HepG2 (cell line): ENCODE measurements around the gene TSEN34. TPM values are rescaled to one million over a fixed set of nuclear protein-coding genes. Genes with fewer than 3 reads are reported as not detected.

Source experiments
- ATAC-seq: fragments of 200-7000 bp; cut with Tn5 transposase; 3 replicates; pipeline ENCODE4 v1.9.1; 2020; ENCODE audit warnings: mild to moderate bottlenecking, moderate library complexity
- BruUV-seq: library from RNA; stranded (reverse); fragments of 400-500 nt; replicated peaks from 2 replicates; lab custom pipeline; 2021; lab: Mats Ljungman, UMichigan
- CTCF ChIA-PET: fragments of 300-600 bp; formaldehyde crosslinking; extraction: SDS; loops from one replicate; lab custom pipeline; 2021; ENCODE audit warnings: low total read pairs, inconsistent platforms, low intra/inter-chr PET ratio; lab: Yijun Ruan, JAX
- POLR2A ChIA-PET: fragments of 350-600 bp; sonication (Branson Sonifier 250); formaldehyde crosslinking; loops from one replicate; lab custom pipeline; 2020; ENCODE audit warnings: antibody characterized with exemption, inconsistent platforms; lab: Yijun Ruan, JAX
- DNase-seq: peaks from one replicate; pipeline ENCODE4 v3.0.0-alpha.2; 2015; ENCODE audit warnings: low spot score
- FAIRE-seq: peaks from 3 replicates; lab custom pipeline; 2011; peaks lifted over from hg19 to GRCh38; lab: Jason Lieb, UNC
- H2AFZ ChIP-seq: one replicate; pipeline ENCODE4 v1.6.1; 2011; ENCODE audit warnings: low read length, inconsistent platforms
- H3K27ac ChIP-seq: fragments of 300-600 bp; 3 replicates; pipeline ENCODE4 v1.8.0; 2011; ENCODE audit warnings: mixed run types, mild to moderate bottlenecking, mixed read lengths, low read length, inconsistent platforms; ENCODE audit not compliant: insufficient read depth; ENCODE audit errors: extremely low read length
- H3K27me3 ChIP-seq, 2 experiments: fragments of 200-600 bp in 1 of 2; 2 replicates in 1 of 2; 3 replicates in 1 of 2; pipeline versions ENCODE4 v1.6.0 to v1.8.0; 2011; ENCODE audit warnings: low read length in 2 of 2, mild to moderate bottlenecking in 2 of 2, moderate library complexity in 2 of 2, inconsistent platforms in 1 of 2; ENCODE audit not compliant: insufficient read depth in 2 of 2, control insufficient read depth in 1 of 2
- H3K36me3 ChIP-seq, 2 experiments: fragments of 200-600 bp in 1 of 2; replicated peaks in 1 of 2; 2 replicates in 1 of 2; 3 replicates in 1 of 2; pipeline versions ENCODE4 v1.5.1 to v1.8.0; 2011; ENCODE audit warnings: low read length in 2 of 2, inconsistent platforms in 1 of 2; ENCODE audit not compliant: insufficient read depth in 2 of 2, control insufficient read depth in 1 of 2
- H3K4me1 ChIP-seq: 2 replicates; pipeline ENCODE4 v1.5.1; 2012; ENCODE audit warnings: low read length, inconsistent platforms; ENCODE audit not compliant: insufficient read depth
- H3K4me2 ChIP-seq: 2 replicates; pipeline ENCODE4 v1.6.0; 2011; ENCODE audit warnings: low read depth, low read length, inconsistent platforms
- H3K4me3 ChIP-seq, 3 experiments: fragments of 200-600 bp in 1 of 3; sonication (generic), shearing (Covaris generic) in 1 of 3; replicated peaks in 1 of 3; 2 replicates each; pipeline ENCODE4 v1.5.1; 2011 to 2016; ENCODE audit warnings: low read length in 3 of 3, inconsistent platforms in 2 of 3, low read depth in 2 of 3, mild to moderate bottlenecking in 2 of 3, control low read depth in 1 of 3, mixed read lengths in 1 of 3; ENCODE audit not compliant: insufficient read depth in 1 of 3
- H3K79me2 ChIP-seq: one replicate; pipeline ENCODE4 v1.6.1; 2011; ENCODE audit warnings: low read length, inconsistent platforms; ENCODE audit not compliant: insufficient read depth
- H3K9ac ChIP-seq: 2 replicates; pipeline ENCODE4 v1.6.0; 2011; ENCODE audit warnings: mild to moderate bottlenecking, low read depth, low read length, inconsistent platforms; ENCODE audit not compliant: insufficient read depth
- H3K9me3 ChIP-seq: 2 replicates; pipeline ENCODE4 v1.5.1; 2012; ENCODE audit warnings: mild to moderate bottlenecking, low read length
- H4K20me1 ChIP-seq: 2 replicates; pipeline ENCODE4 v1.6.0; 2011; ENCODE audit warnings: inconsistent platforms, mild to moderate bottlenecking, low read length, moderate library complexity; ENCODE audit not compliant: insufficient read depth
- GATAD1 ChIP-seq: IDR thresholded peaks from 2 replicates; pipeline ENCODE4 v1.6.1; 2016; ENCODE audit warnings: missing genetic modification reagents, missing compliant biosample characterization
- GPN1 ChIP-seq: sonication (generic); formaldehyde crosslinking; IDR thresholded peaks from 2 replicates; pipeline ENCODE4 v1.5.1; 2020; ENCODE audit warnings: missing genetic modification reagents, borderline replicate concordance
- IRX3 ChIP-seq: sonication (generic); formaldehyde crosslinking; IDR thresholded peaks from 2 replicates; pipeline ENCODE4 v1.8.1; 2023; ENCODE audit warnings: mild to moderate bottlenecking, low read depth, missing genetic modification reagents, borderline replicate concordance
- MEIS1 ChIP-seq: sonication (generic); formaldehyde crosslinking; IDR thresholded peaks from 2 replicates; pipeline ENCODE4 v1.9.0; 2021; ENCODE audit warnings: mild to moderate bottlenecking, missing genetic modification reagents, moderate library complexity, borderline replicate concordance
- MIER3 ChIP-seq: IDR thresholded peaks from 2 replicates; pipeline ENCODE4 v1.6.1; 2016; ENCODE audit warnings: missing compliant biosample characterization, borderline replicate concordance
- NFE2L2 ChIP-seq: fragments of 150-350 bp; IDR thresholded peaks from 2 replicates; pipeline ENCODE4 v1.6.1; 2014; ENCODE audit warnings: low read length
- NPAS2 ChIP-seq: sonication (generic); formaldehyde crosslinking; IDR thresholded peaks from 2 replicates; pipeline ENCODE4 v1.8.0; 2022; ENCODE audit warnings: mild to moderate bottlenecking, missing genetic modification reagents, borderline replicate concordance
- RAD51 ChIP-seq: fragments of 450-650 bp; IDR thresholded peaks from 2 replicates; pipeline ENCODE4 v1.6.1; 2016; ENCODE audit warnings: borderline replicate concordance
- U2AF1 ChIP-seq: fragments of 200-400 bp; formaldehyde crosslinking; optimal IDR thresholded peaks from 2 replicates; pipeline ENCODE3; 2017; ENCODE audit warnings: mild to moderate bottlenecking, low read depth, low read length
- ZNF224 ChIP-seq: sonication (generic); formaldehyde crosslinking; IDR thresholded peaks from 2 replicates; pipeline ENCODE4 v1.5.0; 2020; ENCODE audit warnings: mild to moderate bottlenecking, missing genetic modification reagents
- ZNF331 ChIP-seq: sonication (generic); formaldehyde crosslinking; IDR thresholded peaks from 2 replicates; pipeline ENCODE4 v1.4.0; 2020; ENCODE audit warnings: missing genetic modification reagents
- ZNF335 ChIP-seq: sonication (generic); formaldehyde crosslinking; IDR thresholded peaks from 2 replicates; pipeline ENCODE4 v1.4.0; 2020; ENCODE audit warnings: missing genetic modification reagents
- ZNF441 ChIP-seq: sonication (generic); formaldehyde crosslinking; IDR thresholded peaks from 2 replicates; pipeline ENCODE4 v1.7.0; 2021; ENCODE audit warnings: missing genetic modification reagents, borderline replicate concordance
- ZNF501 ChIP-seq: sonication (generic); formaldehyde crosslinking; IDR thresholded peaks from 2 replicates; pipeline ENCODE4 v1.5.1; 2020; ENCODE audit warnings: mild to moderate bottlenecking, moderate library complexity, missing genetic modification reagents
- ZNF558 ChIP-seq: sonication (generic); formaldehyde crosslinking; IDR thresholded peaks from 2 replicates; pipeline ENCODE4 v1.9.0; 2022; ENCODE audit warnings: mild to moderate bottlenecking, missing genetic modification reagents, borderline replicate concordance
- ZNF607 ChIP-seq: sonication (generic); formaldehyde crosslinking; IDR thresholded peaks from 2 replicates; pipeline ENCODE4 v1.5.1; 2020; ENCODE audit warnings: missing genetic modification reagents, mild to moderate bottlenecking, borderline replicate concordance
- ZNF619 ChIP-seq: sonication (generic); formaldehyde crosslinking; IDR thresholded peaks from 2 replicates; pipeline ENCODE4 v1.4.0; 2020; ENCODE audit warnings: mild to moderate bottlenecking, missing genetic modification reagents
- ZNF776 ChIP-seq: sonication (generic); formaldehyde crosslinking; IDR thresholded peaks from 2 replicates; pipeline ENCODE4 v1.4.0; 2020; ENCODE audit warnings: mild to moderate bottlenecking, missing genetic modification reagents
- ZNF790 ChIP-seq: sonication (generic); formaldehyde crosslinking; IDR thresholded peaks from 2 replicates; pipeline ENCODE4 v1.8.0; 2022; ENCODE audit warnings: missing genetic modification reagents, mild to moderate bottlenecking, borderline replicate concordance
- WGBS: methylation state at CpG from one replicate; pipeline ENCODE4 v1.1.6; 2017; ENCODE audit warnings: low lambda C conversion rate; 5-methylcytosine and 5-hydroxymethylcytosine counted together
- in situ Hi-C: cut with HindIII; loops from 2 replicates; pipeline ENCODE4 v1.10.0; 2017; ENCODE audit warnings: low pct_unique_long_range_greater_than_20kb; ENCODE audit not compliant: extremely low pct_ligation_motif_present
- intact Hi-C: fragments of 100-400 bp; cut with micrococcal nuclease; formaldehyde crosslinking; loops from one replicate; pipeline ENCODE4 v1.10.0; 2022; ENCODE audit not compliant: unreplicated experiment
- polyA plus RNA-seq, 8 experiments: library from polyadenylated mRNA; depleted of rRNA in 3 of 8; stranded (reverse) in 7 of 8; unstranded in 1 of 8; fragments of >200 nt; fragmentation: Illumina TruSeq in 4 of 8; extraction: Trizol in 4 of 8; gene quantifications; 2 replicates each; pipeline versions ENCODE4 v1.2.1 to v1.2.3, GENCODE V29; 2011 to 2016; ENCODE audit warnings: low read depth in 4 of 8, missing spikeins in 1 of 8, mixed read lengths in 1 of 8; ENCODE audit not compliant: insufficient read depth in 1 of 8
- total RNA-seq, 5 experiments: library from RNA; depleted of rRNA; stranded (reverse); fragments of >200 nt; fragmentation: Illumina TruSeq; extraction: Trizol; gene quantifications; 2 replicates each; pipeline ENCODE4 v1.2.3, GENCODE V29; 2016; ENCODE audit warnings: low read depth in 1 of 5

The TSEN34 gene
- total and polyA plus RNA-seq, 2 of the 13 experiments (the other 11 are each of a cell fraction or from before 2014, with no cell fraction given), result 55.1 to 65.4 TPM

- BruUV-seq, result no TSS peak
- H3K27ac ChIP-seq, result no peak overlapping the region
- in situ Hi-C loops, result no loop called here
- H3K27me3 ChIP-seq, result no peaks in the 10 kb centered on the region; a peak in 1 of 5 replicates
- peaks cover 13% of the 10 kb centered on the region for H3K4me1 ChIP-seq
- ATAC-seq, result no peak
- H3K9me3 ChIP-seq, result no peaks in the 10 kb centered on the region
- no peak for FAIRE-seq
- peaks cover 13% of the 10 kb centered on the region for H3K79me2 ChIP-seq
- H3K4me2 ChIP-seq, result no peak overlapping the region
- no peaks in the 10 kb centered on the region for H4K20me1 ChIP-seq
- CTCF ChIA-PET, result no interaction called here
- H3K36me3 ChIP-seq, result peaks cover 0 to 9% of the 10 kb centered on the region in 2 experiments; a peak in 2 of 5 replicates
- TF ChIP-seq GATAD1 (CRISPR knock-in tag) (no peak), ZNF441 (CRISPR knock-in tag) (no peak), ZNF619 (CRISPR knock-in tag) (no peak), IRX3 (CRISPR knock-in tag) (no peak), GPN1 (CRISPR knock-in tag) (no peak), ZNF501 (CRISPR knock-in tag) (no peak), NPAS2 (CRISPR knock-in tag) (no peak), ZNF224 (CRISPR knock-in tag) (no peak), NFE2L2 (no peak), MIER3 (CRISPR knock-in tag) (no peak), ZNF558 (CRISPR knock-in tag) (no peak), ZNF335 (no peak), ZNF331 (CRISPR knock-in tag) (no peak), ZNF607 (CRISPR knock-in tag) (no peak), RAD51 (no peak), MEIS1 (CRISPR knock-in tag) (no peak), ZNF776 (CRISPR knock-in tag) (no peak), ZNF790 (no peak), U2AF1 (no peak)
- intact Hi-C loops, result no loop called here
- H2AFZ ChIP-seq, result no peak overlapping the region
- 90% methylated on average over 33 of the region's 35 CpGs for WGBS
- no peak overlapping the region for H3K9ac ChIP-seq
- no peak overlapping the region for H3K4me3 ChIP-seq
- no peak for DNase-seq
- POLR2A ChIA-PET, result no interaction called here
These were observed 28.8 kb upstream of the TSEN34 start for GRCh38 chr19:54162241-54162805.
